Pancreas (tissue), 10 donors: ENCODE results near the gene MAGEA2. TPM values are rescaled to one million over a fixed set of nuclear protein-coding genes. Genes with fewer than 3 reads are reported as not detected.
"Not testable (repeated sequence)": the region's sequence is repeated elsewhere in the genome, so short reads cannot be mapped to it uniquely, and the experiment has no call there.

Source experiments
- ATAC-seq, 4 donors: fragments of 200-7000 bp; cut with Tn5 transposase; one replicate each; pipeline versions ENCODE4 v1.8.0 to v1.9.1; 2020; ENCODE audit warnings: mild to moderate bottlenecking in 4 of 4, moderate library complexity in 4 of 4
- DNase-seq, 6 donors: peaks; one replicate each; pipeline ENCODE4 v3.0.0-alpha.2; 2020
- FAIRE-seq: peaks from 2 replicates; lab custom pipeline; 2012; peaks lifted over from hg19 to GRCh38; lab: Jason Lieb, UNC
- H3K27ac ChIP-seq, 4 donors: fragments of 200-600 bp; sonication (generic); 1 replicate in 3 of 4; 2 replicates in 1 of 4; pipeline versions ENCODE4 v1.5.0 to v1.8.0; 2020
- H3K27me3 ChIP-seq, 4 donors: fragments of 200-600 bp; one replicate each; pipeline ENCODE4 v1.8.0; 2021
- H3K36me3 ChIP-seq, 3 donors: fragments of 200-600 bp; sonication (generic) in 1 of 3; one replicate each; pipeline versions ENCODE4 v1.5.0 to v1.8.0; 2020 to 2021
- H3K4me1 ChIP-seq, 3 donors: fragments of 200-600 bp; one replicate each; pipeline ENCODE4 v1.8.0; 2021
- H3K4me3 ChIP-seq, 4 donors: fragments of 200-600 bp; sonication (generic) in 2 of 4; one replicate each; pipeline versions ENCODE4 v1.5.0 to v1.8.0; 2020 to 2021
- H3K9me3 ChIP-seq, 4 donors: fragments of 200-600 bp; one replicate each; pipeline ENCODE4 v1.8.0; 2021
- WGBS, 2 donors: extraction: QIAGEN DNeasy Blood & Tissue Kit; methylation state at CpG; one replicate each; pipeline ENCODE4 v1.1.7; 2013; 5-methylcytosine and 5-hydroxymethylcytosine counted together
- intact Hi-C, 3 donors: fragments of 100-400 bp; cut with DNase I; formaldehyde crosslinking; loops; one replicate each; pipeline versions ENCODE4 v1.11.1 to v1.14.2; 2022
- polyA plus RNA-seq, 2 donors: library from polyadenylated mRNA; stranded (reverse); fragments of 200-250 nt; gene quantifications; one replicate each; pipeline ENCODE4 v1.2.3, GENCODE V29; 2013
- total RNA-seq, 6 donors: library from RNA; stranded (reverse); fragmentation: NEBNext Ultra II Directional in 4 of 6; extraction: Animal tissue kit (Norgen Biotek cat#: 25700) in 4 of 6; gene quantifications; one replicate each; pipeline versions ENCODE4 v1.2.1 to v1.2.4, GENCODE V29; 2021 to 2023
- TF ChIP-seq, protein P1 (sequence below), 4 donors: fragments of 200-600 bp; sonication (generic) in 3 of 4; IDR thresholded peaks; one replicate each; pipeline versions ENCODE4 v1.5.0 to v1.8.0; 2021; ENCODE audit warnings: antibody characterized with exemption in 4 of 4
- donor health status: healthy with polysubstance abuse.
- donor health status: DM: no; HTN: no; CAD: no; lungs with moderate emphysema.
- donor health status: DM: no; HTN: no; CAD: no.
- donor health status: control.
- donor health status: control.
- donor health status: Bipolar disorder and iron deficiency.
- donor health status: DM: yes; HTN: yes; CAD: no.
- donor health status: DM: no; HTN: no; CAD: no.
- donor health status: DM: no; HTN: no; CAD: no.
- donor health status: DM: yes; HTN: yes; CAD: no.

The MAGEA2 gene
- total and polyA plus RNA-seq, 8 donors = not detected

DNA sequence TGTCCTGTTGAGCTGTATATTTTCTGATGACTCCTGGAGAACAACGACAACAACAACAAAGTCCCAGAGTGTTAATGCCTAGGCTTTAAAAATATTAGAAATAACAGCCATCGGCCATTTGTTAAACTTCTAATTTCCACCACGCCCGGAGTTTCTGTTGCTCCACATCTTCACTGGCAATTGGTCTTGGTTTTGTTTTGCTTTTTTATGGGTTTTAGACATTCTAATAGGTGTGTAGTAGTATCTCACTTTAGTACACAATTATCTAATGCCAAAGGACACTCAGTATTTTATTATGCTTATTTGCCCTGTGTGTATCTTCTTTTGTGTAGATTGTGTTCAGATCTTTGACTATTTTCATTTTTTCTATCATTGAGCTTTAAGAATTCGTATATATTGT, 15.1 kb downstream of the MAGEA2 start:
- H3K36me3 ChIP-seq = no peaks in the 10 kb centered on the region
- no peak overlapping the region for H3K4me3 ChIP-seq
- no peak overlapping the region for H3K27ac ChIP-seq
- FAIRE-seq = no peak
- no peak for DNase-seq
- intact Hi-C loops = no loop called here
- ATAC-seq = no peak
- H3K27me3 ChIP-seq = no peaks in the 10 kb centered on the region
- no peaks in the 10 kb centered on the region for H3K4me1 ChIP-seq
- 75 to 77% methylated on average over 5 of the region's 5 CpGs for WGBS, 2 donors
- H3K9me3 ChIP-seq = no peaks in the 10 kb centered on the region
- TF ChIP-seq, protein P1, sequence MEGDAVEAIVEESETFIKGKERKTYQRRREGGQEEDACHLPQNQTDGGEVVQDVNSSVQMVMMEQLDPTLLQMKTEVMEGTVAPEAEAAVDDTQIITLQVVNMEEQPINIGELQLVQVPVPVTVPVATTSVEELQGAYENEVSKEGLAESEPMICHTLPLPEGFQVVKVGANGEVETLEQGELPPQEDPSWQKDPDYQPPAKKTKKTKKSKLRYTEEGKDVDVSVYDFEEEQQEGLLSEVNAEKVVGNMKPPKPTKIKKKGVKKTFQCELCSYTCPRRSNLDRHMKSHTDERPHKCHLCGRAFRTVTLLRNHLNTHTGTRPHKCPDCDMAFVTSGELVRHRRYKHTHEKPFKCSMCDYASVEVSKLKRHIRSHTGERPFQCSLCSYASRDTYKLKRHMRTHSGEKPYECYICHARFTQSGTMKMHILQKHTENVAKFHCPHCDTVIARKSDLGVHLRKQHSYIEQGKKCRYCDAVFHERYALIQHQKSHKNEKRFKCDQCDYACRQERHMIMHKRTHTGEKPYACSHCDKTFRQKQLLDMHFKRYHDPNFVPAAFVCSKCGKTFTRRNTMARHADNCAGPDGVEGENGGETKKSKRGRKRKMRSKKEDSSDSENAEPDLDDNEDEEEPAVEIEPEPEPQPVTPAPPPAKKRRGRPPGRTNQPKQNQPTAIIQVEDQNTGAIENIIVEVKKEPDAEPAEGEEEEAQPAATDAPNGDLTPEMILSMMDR (IDR thresholded peaks at IDR 0.05) = no peak

DNA sequence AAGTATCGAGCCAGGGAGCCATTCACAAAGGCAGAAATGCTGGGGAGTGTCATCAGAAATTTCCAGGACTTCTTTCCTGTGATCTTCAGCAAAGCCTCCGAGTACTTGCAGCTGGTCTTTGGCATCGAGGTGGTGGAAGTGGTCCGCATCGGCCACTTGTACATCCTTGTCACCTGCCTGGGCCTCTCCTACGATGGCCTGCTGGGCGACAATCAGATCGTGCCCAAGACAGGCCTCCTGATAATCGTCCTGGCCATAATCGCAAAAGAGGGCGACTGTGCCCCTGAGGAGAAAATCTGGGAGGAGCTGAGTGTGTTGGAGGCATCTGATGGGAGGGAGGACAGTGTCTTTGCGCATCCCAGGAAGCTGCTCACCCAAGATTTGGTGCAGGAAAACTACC, 17.1 kb downstream of the MAGEA2 start:
- H3K4me3 ChIP-seq, intact Hi-C loops, FAIRE-seq, H3K27me3 ChIP-seq, H3K9me3 ChIP-seq, H3K36me3 ChIP-seq, H3K27ac ChIP-seq, ATAC-seq, H3K4me1 ChIP-seq: not testable (repeated sequence)
- DNase-seq = peak in 1 of 6 donors; percentile 18
- WGBS, 2 donors = 70 to 74% methylated on average over 12 of the region's 12 CpGs

DNA sequence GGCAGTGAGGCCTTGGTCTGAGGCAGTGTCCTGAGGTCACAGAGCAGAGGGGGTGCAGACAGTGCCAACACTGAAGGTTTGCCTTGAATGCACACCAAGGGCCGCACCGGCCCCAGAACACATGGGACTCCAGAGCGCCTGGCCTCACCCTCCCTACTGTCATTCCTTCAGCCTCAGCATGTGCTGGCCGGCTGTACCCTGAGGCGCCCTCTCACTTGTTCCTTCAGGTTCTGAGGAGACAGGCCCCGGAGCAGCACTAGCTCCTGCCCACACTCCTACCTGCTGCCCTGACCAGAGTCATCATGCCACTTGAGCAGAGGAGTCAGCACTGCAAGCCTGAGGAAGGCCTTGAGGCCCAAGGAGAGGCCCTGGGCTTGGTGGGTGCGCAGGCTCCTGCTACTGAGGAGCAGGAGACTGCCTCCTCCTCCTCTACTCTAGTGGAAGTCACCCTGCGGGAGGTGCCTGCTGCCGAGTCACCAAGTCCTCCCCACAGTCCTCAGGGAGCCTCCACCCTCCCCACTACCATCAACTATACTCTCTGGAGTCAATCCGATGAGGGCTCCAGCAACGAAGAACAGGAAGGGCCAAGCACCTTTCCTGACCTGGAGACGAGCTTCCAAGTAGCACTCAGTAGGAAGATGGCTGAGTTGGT, 17.7 kb downstream of the MAGEA2 start:
- Histone ChIP-seq H3K36me3 (no peaks in the 10 kb centered on the region), H3K9me3 (no peaks in the 10 kb centered on the region), H3K27ac (no peak overlapping the region), H3K4me3 (no peak overlapping the region), H3K27me3 (no peaks in the 10 kb centered on the region), H3K4me1 (no peaks in the 10 kb centered on the region)
- FAIRE-seq = no peak
- 82 to 85% methylated on average over 12 of the region's 12 CpGs for WGBS, 2 donors
- ATAC-seq = no peak
- peak in 2 of 6 donors; percentile 7 to 43 for DNase-seq
- intact Hi-C loops = no loop called here
- TF ChIP-seq, protein P1 (IDR thresholded peaks at IDR 0.05) = no peak

DNA sequence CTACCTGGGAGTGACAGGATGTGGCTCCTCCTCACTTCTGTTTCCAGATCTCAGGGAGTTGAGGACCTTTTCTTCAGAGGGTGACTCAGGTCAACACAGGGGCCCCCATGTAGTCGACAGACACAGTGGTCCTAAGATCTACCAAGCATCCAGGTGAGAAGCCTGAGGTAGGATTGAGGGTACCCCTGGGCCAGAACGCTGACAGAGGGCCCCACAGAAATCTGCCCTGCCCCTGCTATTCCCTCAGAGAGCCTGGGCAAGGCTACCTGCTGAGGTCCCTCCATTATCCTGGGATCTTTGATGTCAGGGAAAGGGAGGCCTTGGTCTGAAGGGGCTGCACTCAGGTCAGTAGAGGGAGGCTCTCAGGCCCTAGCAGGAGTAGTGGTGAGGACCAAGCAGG, 18.5 kb downstream of the MAGEA2 start:
- Histone ChIP-seq H3K9me3 (no peaks in the 10 kb centered on the region), H3K27ac (no peak overlapping the region), H3K4me3 (no peak overlapping the region), H3K36me3 (no peaks in the 10 kb centered on the region), H3K27me3 (no peaks in the 10 kb centered on the region), H3K4me1 (no peaks in the 10 kb centered on the region)
- DNase-seq (peak in 1 of 6 donors; percentile 7), ATAC-seq (no peak), FAIRE-seq (no peak)
- intact Hi-C loops = no loop called here
- TF ChIP-seq, protein P1 (IDR thresholded peaks at IDR 0.05) = no peak
- 49 to 52% methylated on average over 2 of the region's 2 CpGs for WGBS, 2 donors

DNA sequence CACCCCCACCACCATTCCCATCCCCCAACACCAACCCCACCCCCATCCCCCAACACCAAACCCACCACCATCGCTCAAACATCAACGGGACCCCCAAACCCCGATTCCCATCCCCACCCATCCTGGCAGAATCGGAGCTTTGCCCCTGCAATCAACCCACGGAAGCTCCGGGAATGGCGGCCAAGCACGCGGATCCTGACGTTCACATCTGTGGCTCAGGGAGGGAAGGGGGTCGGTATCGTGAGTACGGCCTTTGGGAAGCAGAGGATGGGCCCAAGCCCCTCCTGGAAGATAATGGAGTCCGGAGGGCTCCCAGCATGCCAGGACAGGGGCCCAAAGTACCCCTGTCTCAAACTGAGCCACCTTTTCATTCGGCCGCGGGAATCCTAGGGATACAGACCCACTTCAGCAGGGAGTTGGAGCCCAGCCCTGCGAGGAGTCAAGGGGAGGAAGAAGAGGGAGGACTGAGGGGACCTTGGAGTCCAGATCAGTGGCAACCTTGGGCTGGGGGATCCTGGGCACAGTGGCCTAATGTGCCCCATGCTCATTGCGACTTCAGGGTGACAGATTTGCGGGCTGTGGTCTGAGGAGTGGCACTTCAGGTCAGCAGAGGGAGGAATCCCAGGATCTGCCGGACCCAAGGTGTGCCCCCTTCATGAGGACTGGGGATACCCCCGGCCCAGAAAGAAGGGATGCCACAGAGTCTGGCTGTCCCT, 19.3 kb downstream of the MAGEA2 start:
- FAIRE-seq, ATAC-seq, H3K27ac ChIP-seq, H3K9me3 ChIP-seq, H3K36me3 ChIP-seq, H3K4me1 ChIP-seq, H3K27me3 ChIP-seq, intact Hi-C loops, H3K4me3 ChIP-seq: not testable (repeated sequence)
- peak in 1 of 6 donors; percentile 22 for DNase-seq
- WGBS, 2 donors = 86% methylated on average over 22 of the region's 22 CpGs
